Trophoblast cell (in vitro differentiated cells and primary cell): Measurements from ENCODE around the gene OR52A5.

Experiments
- DNase-seq, 2 donors: peaks; one replicate each; pipeline ENCODE4 v3.0.0-alpha.2; 2016
- H2AFZ ChIP-seq: 2 replicates; pipeline ENCODE4 v1.6.1; 2013; ENCODE audit warnings: low read length, moderate library complexity, mild to moderate bottlenecking; ENCODE audit not compliant: insufficient read depth, poor library complexity
- H2AK5ac ChIP-seq: 2 replicates; pipeline ENCODE4 v1.6.1; 2013; ENCODE audit warnings: mild to moderate bottlenecking, low read length
- H2BK120ac ChIP-seq: 2 replicates; pipeline ENCODE4 v1.6.1; 2013; ENCODE audit warnings: low read length, mild to moderate bottlenecking, moderate library complexity; ENCODE audit not compliant: insufficient read depth, poor library complexity
- H2BK12ac ChIP-seq: 2 replicates; pipeline ENCODE4 v1.6.1; 2013; ENCODE audit warnings: mild to moderate bottlenecking, low read length, moderate library complexity
- H2BK5ac ChIP-seq: 2 replicates; pipeline ENCODE4 v1.6.1; 2013; ENCODE audit warnings: low read length, low read depth, moderate library complexity, mild to moderate bottlenecking; ENCODE audit not compliant: poor library complexity
- H3K14ac ChIP-seq: 2 replicates; pipeline ENCODE4 v1.6.1; 2013; ENCODE audit warnings: mild to moderate bottlenecking, low read length
- H3K18ac ChIP-seq: 2 replicates; pipeline ENCODE4 v1.6.1; 2013; ENCODE audit warnings: mild to moderate bottlenecking, low read length
- H3K23ac ChIP-seq: 2 replicates; pipeline ENCODE4 v1.6.1; 2013; ENCODE audit warnings: low read length
- H3K27ac ChIP-seq: 2 replicates; pipeline ENCODE4 v1.5.1; 2013; ENCODE audit warnings: low read depth, mild to moderate bottlenecking, inconsistent platforms, low read length, moderate library complexity
- H3K27me3 ChIP-seq: 2 replicates; pipeline ENCODE4 v1.6.1; 2013; ENCODE audit warnings: inconsistent platforms, mild to moderate bottlenecking, low read length, moderate library complexity; ENCODE audit not compliant: insufficient read depth
- H3K36me3 ChIP-seq, 2 experiments: 1 replicate in 1 of 2; 2 replicates in 1 of 2; pipeline ENCODE4 v1.6.1; 2013; ENCODE audit warnings: low read length in 2 of 2, mild to moderate bottlenecking in 2 of 2, moderate library complexity in 1 of 2; ENCODE audit not compliant: insufficient read depth in 2 of 2, control insufficient read depth in 1 of 2
- H3K4ac ChIP-seq: 2 replicates; pipeline ENCODE4 v1.6.1; 2013; ENCODE audit warnings: low read depth, mild to moderate bottlenecking, low read length, moderate library complexity
- H3K4me1 ChIP-seq, 2 experiments: 1 replicate in 1 of 2; 2 replicates in 1 of 2; pipeline ENCODE4 v1.6.1; 2013; ENCODE audit warnings: low read length in 2 of 2, mild to moderate bottlenecking in 2 of 2, moderate library complexity in 1 of 2; ENCODE audit not compliant: insufficient read depth in 2 of 2, control insufficient read depth in 1 of 2
- H3K4me2 ChIP-seq: 2 replicates; pipeline ENCODE4 v1.6.1; 2013; ENCODE audit warnings: inconsistent platforms, mild to moderate bottlenecking, low read length, moderate library complexity
- H3K4me3 ChIP-seq: 2 replicates; pipeline ENCODE4 v1.5.1; 2013; ENCODE audit warnings: mild to moderate bottlenecking, low read depth, low read length, inconsistent platforms
- H3K79me1 ChIP-seq: one replicate; pipeline ENCODE4 v1.6.1; 2013; ENCODE audit warnings: low read length
- H3K79me2 ChIP-seq: 2 replicates; pipeline ENCODE4 v1.6.1; 2013; ENCODE audit warnings: low read length, mild to moderate bottlenecking; ENCODE audit not compliant: control insufficient read depth, insufficient read depth, poor library complexity
- H3K9ac ChIP-seq: 2 replicates; pipeline ENCODE4 v1.6.1; 2013; ENCODE audit warnings: mild to moderate bottlenecking, low read length
- H3K9me3 ChIP-seq: 2 replicates; pipeline ENCODE4 v1.6.1; 2013; ENCODE audit warnings: low read depth, mild to moderate bottlenecking, control low read depth, inconsistent platforms, low read length; ENCODE audit not compliant: insufficient read depth
- H4K12ac ChIP-seq: 2 replicates; pipeline ENCODE4 v1.6.1; 2013; ENCODE audit warnings: low read depth, mild to moderate bottlenecking, low read length, moderate library complexity
- H4K8ac ChIP-seq: 2 replicates; pipeline ENCODE4 v1.6.1; 2013; ENCODE audit warnings: low read depth, mild to moderate bottlenecking, low read length, moderate library complexity
- H4K91ac ChIP-seq: one replicate; pipeline ENCODE4 v1.6.1; 2013; ENCODE audit warnings: low read depth, mild to moderate bottlenecking, low read length, moderate library complexity
- WGBS: extraction: QIAGEN DNeasy Blood & Tissue Kit; methylation state at CpG from one replicate; pipeline ENCODE4 v1.1.7; 2013; ENCODE audit warnings: missing lambda C conversion rate; ENCODE audit not compliant: insufficient read length, insufficient coverage; ENCODE audit errors: extremely low coverage; 5-methylcytosine and 5-hydroxymethylcytosine counted together

The OR52A5 gene

DNA sequence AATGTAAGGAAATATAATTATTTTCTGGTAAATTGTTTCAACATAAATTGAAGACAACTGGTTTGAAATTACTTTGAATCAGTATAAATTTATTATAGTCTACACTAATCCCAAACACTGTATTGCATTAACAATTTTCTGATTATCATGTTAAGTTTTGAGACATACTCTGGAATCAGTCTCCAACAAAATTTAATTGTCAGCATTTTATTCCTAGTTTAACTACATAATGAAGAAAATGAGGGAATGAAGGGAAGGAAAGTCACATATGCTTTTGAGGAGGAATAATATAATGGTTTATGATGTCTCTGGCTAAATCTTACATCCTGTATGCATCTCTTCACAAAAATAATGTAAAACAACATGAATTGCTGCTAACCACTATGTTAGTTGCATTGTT is 54.6 kb downstream of the OR52A5 start:
- no peak overlapping the region for H3K23ac ChIP-seq
- H3K4me3 ChIP-seq = no peak overlapping the region

DNA sequence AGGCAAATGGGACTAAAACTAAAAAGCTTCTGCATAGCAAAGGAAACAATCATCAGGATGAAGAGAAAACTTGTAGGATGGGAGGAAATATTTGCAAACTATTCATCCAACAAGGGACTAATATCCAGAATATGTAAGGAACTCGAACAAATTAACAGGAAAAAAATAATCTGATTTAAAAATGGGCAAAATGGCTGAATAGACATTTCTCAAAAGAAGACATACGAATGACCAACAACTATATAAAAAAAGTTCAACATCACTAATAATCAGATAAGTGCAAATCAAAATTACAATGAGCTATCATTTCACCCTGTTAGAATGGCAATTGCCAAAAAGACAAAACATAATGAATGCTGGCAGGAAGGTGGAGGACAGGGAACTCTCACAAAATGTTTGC is 56.8 kb downstream of the OR52A5 start:
- H3K4me3 ChIP-seq = no peak overlapping the region
- H2AFZ ChIP-seq = no peak overlapping the region
- H4K8ac ChIP-seq = no peak overlapping the region
- H3K4me1 ChIP-seq = no peaks in the 10 kb centered on the region
- WGBS = no CpG with 5 or more reads among the region's 2 CpGs
- H3K4ac ChIP-seq = no peak overlapping the region
- no peak overlapping the region for H3K14ac ChIP-seq
- no peaks in the 10 kb centered on the region for H3K36me3 ChIP-seq
- H2BK12ac ChIP-seq = no peak overlapping the region
- peak in 1 of 2 donors; percentile 0 for DNase-seq
- no peaks in the 10 kb centered on the region for H3K27me3 ChIP-seq
- no peak overlapping the region for H3K4me2 ChIP-seq
- H4K91ac ChIP-seq = no peak overlapping the region
- H4K12ac ChIP-seq = no peak overlapping the region
- H3K27ac ChIP-seq = no peak overlapping the region
- H3K9ac ChIP-seq = no peak overlapping the region
- H3K79me1 ChIP-seq = no peaks in the 10 kb centered on the region
- no peaks in the 10 kb centered on the region for H3K79me2 ChIP-seq
- H3K9me3 ChIP-seq = no peaks in the 10 kb centered on the region
- no peak overlapping the region for H2AK5ac ChIP-seq
- H3K18ac ChIP-seq = no peak overlapping the region
- no peak overlapping the region for H3K23ac ChIP-seq
- H2BK120ac ChIP-seq = no peak overlapping the region
- H2BK5ac ChIP-seq = no peak overlapping the region

More for the DNA sequence above, 54.6 kb downstream of the OR52A5 start:
- Histone ChIP-seq H3K9me3 (no peaks in the 10 kb centered on the region), H3K18ac (no peak overlapping the region), H3K27me3 (no peaks in the 10 kb centered on the region), H4K91ac (no peak overlapping the region), H4K8ac (no peak overlapping the region), H2AK5ac (no peak overlapping the region), H3K36me3 (no peaks in the 10 kb centered on the region), H3K4me1 (no peaks in the 10 kb centered on the region), H4K12ac (no peak overlapping the region), H3K4me2 (no peak overlapping the region), H2BK5ac (no peak overlapping the region), H2BK120ac (no peak overlapping the region), H3K79me1 (no peaks in the 10 kb centered on the region), H3K14ac (no peak overlapping the region), H2AFZ (no peak overlapping the region), H3K4ac (no peak overlapping the region), H3K27ac (no peak overlapping the region), H3K9ac (no peak overlapping the region), H2BK12ac (no peak overlapping the region), H3K79me2 (no peaks in the 10 kb centered on the region)
- no peak for DNase-seq
